GM12872 (cell line): ENCODE results near the gene SLC39A11.

Source experiments
- TF ChIP-seq, protein P1 (sequence below): IDR thresholded peaks from 3 replicates; pipeline ENCODE4 v1.5.1; 2011; ENCODE audit warnings: low read depth, mild to moderate bottlenecking, low read length, moderate library complexity; ENCODE audit not compliant: insufficient read depth

Gene SLC39A11, protein sequence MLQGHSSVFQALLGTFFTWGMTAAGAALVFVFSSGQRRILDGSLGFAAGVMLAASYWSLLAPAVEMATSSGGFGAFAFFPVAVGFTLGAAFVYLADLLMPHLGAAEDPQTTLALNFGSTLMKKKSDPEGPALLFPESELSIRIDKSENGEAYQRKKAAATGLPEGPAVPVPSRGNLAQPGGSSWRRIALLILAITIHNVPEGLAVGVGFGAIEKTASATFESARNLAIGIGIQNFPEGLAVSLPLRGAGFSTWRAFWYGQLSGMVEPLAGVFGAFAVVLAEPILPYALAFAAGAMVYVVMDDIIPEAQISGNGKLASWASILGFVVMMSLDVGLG

DNA sequence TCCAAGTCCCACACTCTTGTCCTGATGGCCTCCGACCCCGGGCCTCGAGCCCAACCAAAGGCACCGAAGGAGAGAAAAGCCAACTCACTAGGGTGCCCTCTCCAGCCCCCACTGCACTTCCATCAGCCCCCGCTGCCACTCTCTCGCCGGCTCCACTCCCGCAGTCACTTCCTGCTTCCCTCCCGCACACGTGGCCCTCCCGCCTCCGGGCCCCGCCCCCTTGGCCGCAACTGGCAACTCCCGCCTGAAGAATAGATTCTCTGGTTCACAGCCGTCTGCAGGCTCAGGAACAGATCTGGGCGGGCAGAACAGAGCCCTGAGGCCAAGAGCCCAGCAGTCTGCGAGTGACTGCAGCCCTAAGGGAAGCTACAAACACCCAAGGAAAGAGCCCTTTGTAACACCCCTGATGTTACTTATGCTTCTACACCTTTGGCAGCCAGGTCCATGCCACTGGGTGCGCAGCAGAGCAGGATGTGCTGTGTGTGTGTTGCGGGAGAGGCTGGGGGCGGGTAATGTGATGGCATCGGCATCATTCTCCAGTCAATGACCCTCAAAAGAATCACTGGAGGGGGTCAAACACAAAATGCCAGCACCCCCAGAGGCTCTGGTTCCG is at the start of gene SLC39A11:
Gene SLC39A11, minus strand, starts transcription at position 166 of the 613 bp plus-strand sequence. CDS start 3,924 bp downstream, outside the sequence.
- TF ChIP-seq, protein P1, sequence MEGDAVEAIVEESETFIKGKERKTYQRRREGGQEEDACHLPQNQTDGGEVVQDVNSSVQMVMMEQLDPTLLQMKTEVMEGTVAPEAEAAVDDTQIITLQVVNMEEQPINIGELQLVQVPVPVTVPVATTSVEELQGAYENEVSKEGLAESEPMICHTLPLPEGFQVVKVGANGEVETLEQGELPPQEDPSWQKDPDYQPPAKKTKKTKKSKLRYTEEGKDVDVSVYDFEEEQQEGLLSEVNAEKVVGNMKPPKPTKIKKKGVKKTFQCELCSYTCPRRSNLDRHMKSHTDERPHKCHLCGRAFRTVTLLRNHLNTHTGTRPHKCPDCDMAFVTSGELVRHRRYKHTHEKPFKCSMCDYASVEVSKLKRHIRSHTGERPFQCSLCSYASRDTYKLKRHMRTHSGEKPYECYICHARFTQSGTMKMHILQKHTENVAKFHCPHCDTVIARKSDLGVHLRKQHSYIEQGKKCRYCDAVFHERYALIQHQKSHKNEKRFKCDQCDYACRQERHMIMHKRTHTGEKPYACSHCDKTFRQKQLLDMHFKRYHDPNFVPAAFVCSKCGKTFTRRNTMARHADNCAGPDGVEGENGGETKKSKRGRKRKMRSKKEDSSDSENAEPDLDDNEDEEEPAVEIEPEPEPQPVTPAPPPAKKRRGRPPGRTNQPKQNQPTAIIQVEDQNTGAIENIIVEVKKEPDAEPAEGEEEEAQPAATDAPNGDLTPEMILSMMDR = no peak

DNA sequence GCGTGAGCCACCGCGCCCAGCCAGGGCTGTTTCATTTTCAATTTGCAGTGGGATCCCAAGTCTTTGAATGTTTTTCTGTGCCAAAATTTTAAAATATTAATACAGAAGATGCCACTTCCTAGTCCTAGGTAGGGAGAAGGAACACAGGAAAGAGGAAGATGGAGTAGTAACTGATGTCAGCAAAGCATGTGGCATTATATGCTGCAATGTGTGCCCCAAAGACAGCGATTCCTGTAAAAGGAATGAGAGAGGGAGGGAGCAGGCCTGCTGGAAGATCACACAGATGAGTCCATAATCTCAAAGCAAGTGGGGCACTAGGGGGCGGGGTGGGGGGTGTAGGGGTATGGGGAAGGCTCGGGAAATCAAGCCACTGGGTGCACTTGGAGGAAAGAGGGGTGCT is 48.9 kb upstream of the SLC39A11 start:
- TF ChIP-seq, protein P1 = no peak

DNA sequence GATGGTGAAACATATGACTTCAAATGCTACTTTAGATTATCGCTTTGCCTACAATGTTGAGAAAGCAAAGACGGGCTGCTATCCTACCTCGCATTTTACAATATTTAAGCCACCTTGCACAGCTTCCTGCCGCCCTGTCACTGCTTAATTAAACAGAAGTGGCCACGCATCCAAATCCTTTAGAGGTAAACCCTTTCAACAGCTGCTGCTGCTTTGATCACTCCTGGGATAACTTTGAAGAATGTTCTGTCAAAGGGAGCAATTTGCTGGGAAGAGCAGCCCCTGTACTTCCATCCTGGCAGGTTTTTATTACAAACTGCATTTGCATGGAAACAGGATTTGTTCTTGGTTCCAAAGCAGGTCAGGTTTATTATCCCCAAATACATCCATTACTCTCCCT is 48.1 kb upstream of the SLC39A11 start:
- TF ChIP-seq, protein P1 = no peak

DNA sequence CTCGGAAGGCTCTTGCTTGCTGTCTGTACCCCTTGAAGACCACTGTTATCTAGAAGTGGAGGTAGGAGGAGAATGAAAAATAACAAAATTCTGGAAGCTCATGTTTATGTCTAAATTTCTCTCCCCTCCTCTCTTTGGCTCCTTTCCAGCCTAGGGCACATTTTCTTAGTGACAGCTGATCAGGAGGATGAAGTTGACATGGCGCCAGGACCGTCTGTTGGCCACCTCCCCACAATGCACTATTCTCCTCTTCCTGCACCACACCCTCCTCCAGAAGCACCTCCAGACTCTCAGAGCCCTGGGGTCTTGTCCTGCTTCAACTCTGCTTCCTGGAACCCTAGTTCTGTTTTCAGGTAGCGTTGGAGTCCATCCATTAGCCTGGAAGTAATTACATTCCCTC is 46.8 kb upstream of the SLC39A11 start:
- TF ChIP-seq, protein P1 = no peak

DNA sequence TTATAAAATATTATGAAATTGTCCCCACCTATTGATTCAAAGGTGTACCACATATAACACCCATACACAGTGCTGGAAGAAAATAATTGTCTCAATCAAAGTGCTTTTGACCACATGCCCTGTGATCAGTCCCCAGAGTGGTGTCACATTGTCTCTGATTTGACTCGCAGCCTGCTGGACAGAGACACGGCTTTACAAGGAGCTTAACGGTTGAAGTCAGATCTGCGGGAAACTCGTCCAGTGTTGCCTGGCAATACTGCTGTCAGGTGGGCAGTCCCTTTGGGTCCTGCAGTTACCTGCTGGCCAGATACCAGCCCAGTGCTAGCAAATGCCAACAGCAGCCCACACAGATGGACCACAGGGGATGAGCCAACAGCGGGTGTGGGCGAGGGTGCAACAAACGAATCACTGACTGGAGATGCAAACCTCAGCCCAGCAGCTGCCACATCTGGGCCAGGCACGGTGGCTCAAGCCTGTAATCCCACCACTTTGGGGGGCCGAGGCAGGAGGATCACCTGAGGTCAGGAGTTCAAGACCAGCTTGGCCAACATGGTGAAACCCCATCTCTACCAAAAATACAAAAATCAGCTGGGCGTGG is 46.2 kb upstream of the SLC39A11 start:
- TF ChIP-seq, protein P1 = no peak

DNA sequence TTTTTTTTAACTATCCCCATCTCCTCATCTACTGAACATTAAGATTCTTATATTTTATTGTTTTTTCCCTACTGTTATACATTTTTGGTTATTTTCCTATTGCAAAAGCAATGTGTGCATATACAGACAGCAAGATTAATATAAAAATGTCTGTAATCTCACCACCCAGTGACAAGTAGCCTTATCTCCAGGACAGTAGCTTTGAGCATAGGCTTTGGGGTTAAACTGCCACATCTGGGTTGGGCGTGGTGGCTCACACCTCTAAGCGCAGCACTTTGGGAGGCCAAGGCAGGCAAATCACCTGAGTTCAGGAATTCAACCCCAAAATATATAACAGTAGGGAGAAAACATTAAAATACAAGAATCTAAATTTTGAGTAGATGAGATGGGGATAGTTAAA is 44.9 kb upstream of the SLC39A11 start:
- TF ChIP-seq, protein P1 = no peak

DNA sequence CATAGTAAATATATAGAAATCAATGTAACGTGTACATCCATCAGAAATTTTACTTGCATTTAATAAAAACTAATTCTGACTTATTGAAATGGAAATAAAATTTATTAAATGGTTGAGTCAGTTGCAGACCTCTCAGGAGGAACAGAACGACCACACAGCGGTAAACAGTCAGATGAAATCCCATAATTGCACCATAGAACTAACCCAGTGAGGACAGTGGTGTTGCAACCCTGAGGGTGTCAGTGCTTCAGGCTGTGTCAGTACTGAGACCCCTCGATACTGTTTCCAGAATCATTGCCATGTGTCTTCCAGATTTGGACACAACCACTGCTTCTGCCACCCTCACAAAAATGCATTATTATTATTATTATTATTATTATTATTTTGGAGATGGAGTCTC is 43.3 kb upstream of the SLC39A11 start:
- TF ChIP-seq, protein P1 = no peak
